A549 (cell line): ENCODE results near the gene HBE1.

Source experiments
- CHD4 ChIP-seq: fragments of 200-600 bp; sonication (generic); IDR thresholded peaks from 2 replicates; pipeline ENCODE4 v1.6.1; 2016; ENCODE audit warnings: antibody characterized with exemption, mild to moderate bottlenecking, borderline replicate concordance
- CTCF ChIP-seq: fragments of >200 bp; sonication (Bioruptor Twin); formaldehyde crosslinking; IDR thresholded peaks from 3 replicates; pipeline ENCODE4 v1.5.1; 2016
- JUN ChIP-seq, 2 experiments: fragments of >200 bp; sonication (Bioruptor Twin); formaldehyde crosslinking; IDR thresholded peaks; 2 replicates in 1 of 2; 3 replicates in 1 of 2; pipeline ENCODE4 v1.6.1; 2016 to 2017
- POLR2A ChIP-seq: IDR thresholded peaks from 2 replicates; pipeline ENCODE4 v1.6.1; 2012; ENCODE audit warnings: mild to moderate bottlenecking, low read length

GRCh38 chr11:5293028-5293427, 23.3 kb upstream of the HBE1 start:
- TF ChIP-seq CTCF (no peak), POLR2A (no peak), JUN (IDR thresholded peaks at IDR 0.05) (no peak), CHD4 (no peak)
